Measurements from ENCODE around the gene ACBD7.

ACBD7 gene

GRCh38 chr10:15091418-15091817 is 2.8 kb upstream of the ACBD7 start:
- DNase-seq (ENCODE audit: low read depth), result no peak

GRCh38 chr10:15084502-15084922 is 4.1 kb downstream of the ACBD7 start:
- DNase-seq (ENCODE audit: low read depth), result no peak

- DNase-seq (ENCODE audit: low read depth), result no peak
Measured at GRCh38 chr10:15083674-15084501, 4.7 kb downstream of the ACBD7 start.

- DNase-seq (ENCODE audit: low read depth), result no peak
Measured at GRCh38 chr10:15075421-15075820, 13.2 kb downstream of the ACBD7 start.

GRCh38 chr10:15072358-15072757 is 16.2 kb downstream of the ACBD7 start:
- DNase-seq (ENCODE audit: low read depth), result no peak

- DNase-seq (ENCODE audit: low read depth), result no peak
Measured at GRCh38 chr10:15069230-15069629, 19.3 kb downstream of the ACBD7 start.

- no peak for DNase-seq (ENCODE audit: low read depth)
Measured at GRCh38 chr10:15068802-15069201, 19.8 kb downstream of the ACBD7 start.

GRCh38 chr10:15067154-15067553 is 21.4 kb downstream of the ACBD7 start:
- no peak for DNase-seq (ENCODE audit: low read depth)

GRCh38 chr10:15060638-15061037 is 27.9 kb downstream of the ACBD7 start:
- DNase-seq (ENCODE audit: low read depth), result no peak

GRCh38 chr10:15059914-15060313 is 28.7 kb downstream of the ACBD7 start:
- DNase-seq (ENCODE audit: low read depth), result no peak

GRCh38 chr10:15058689-15059088 is 29.9 kb downstream of the ACBD7 start:
- no peak for DNase-seq (ENCODE audit: low read depth)

GRCh38 chr10:15053061-15053460 is 35.5 kb downstream of the ACBD7 start:
- no peak for DNase-seq (ENCODE audit: low read depth)

GRCh38 chr10:15052121-15052520 is 36.5 kb downstream of the ACBD7 start:
- no peak for DNase-seq (ENCODE audit: low read depth)

GRCh38 chr10:15049533-15049932 is 39.0 kb downstream of the ACBD7 start:
- no peak for DNase-seq (ENCODE audit: low read depth)

- no peak for DNase-seq (ENCODE audit: low read depth)
Measured at GRCh38 chr10:15046626-15047025, 42.0 kb downstream of the ACBD7 start.

- no peak for DNase-seq (ENCODE audit: low read depth)
Measured at GRCh38 chr10:15045380-15045779, 43.2 kb downstream of the ACBD7 start.

- DNase-seq (ENCODE audit: low read depth), result no peak
Measured at GRCh38 chr10:15043674-15044073, 44.9 kb downstream of the ACBD7 start, which contains the start of gene OLAH. OLAH (plus strand) TSS chr10:15043943; CDS start chr10:15047289, 3,346 bp downstream.

GRCh38 chr10:15038416-15038815 is 50.2 kb downstream of the ACBD7 start:
- no peak for DNase-seq (ENCODE audit: low read depth)

GRCh38 chr10:15037691-15038090 is 50.9 kb downstream of the ACBD7 start:
- DNase-seq (ENCODE audit: low read depth), result no peak

- peak; percentile 9 for DNase-seq (ENCODE audit: low read depth)
Measured at GRCh38 chr10:15035385-15036301, 52.9 kb downstream of the ACBD7 start.

- no peak for DNase-seq (ENCODE audit: low read depth)
Measured at GRCh38 chr10:15027741-15028140, 60.8 kb downstream of the ACBD7 start.

Measured in CMK (cell line).